Breast epithelium (tissue), 3 donors: ENCODE measurements around the gene FSIP1.

Experiments
- CTCF ChIP-seq, 3 donors: fragments of 450-650 bp; IDR thresholded peaks; one replicate each; pipeline ENCODE4 v1.5.1; 2016 to 2017; ENCODE audit warnings: antibody characterized with exemption in 3 of 3, mild to moderate bottlenecking in 3 of 3, moderate library complexity in 3 of 3
- POLR2A ChIP-seq: fragments of 450-650 bp; IDR thresholded peaks from one replicate; pipeline ENCODE4 v1.6.1; 2016; ENCODE audit warnings: antibody characterized with exemption, mild to moderate bottlenecking, moderate library complexity
- POLR2AphosphoS5 ChIP-seq, 3 donors: sonication (generic); formaldehyde crosslinking; IDR thresholded peaks; one replicate each; pipeline ENCODE4 v1.6.1; 2017; ENCODE audit warnings: antibody characterized with exemption in 3 of 3

DNA sequence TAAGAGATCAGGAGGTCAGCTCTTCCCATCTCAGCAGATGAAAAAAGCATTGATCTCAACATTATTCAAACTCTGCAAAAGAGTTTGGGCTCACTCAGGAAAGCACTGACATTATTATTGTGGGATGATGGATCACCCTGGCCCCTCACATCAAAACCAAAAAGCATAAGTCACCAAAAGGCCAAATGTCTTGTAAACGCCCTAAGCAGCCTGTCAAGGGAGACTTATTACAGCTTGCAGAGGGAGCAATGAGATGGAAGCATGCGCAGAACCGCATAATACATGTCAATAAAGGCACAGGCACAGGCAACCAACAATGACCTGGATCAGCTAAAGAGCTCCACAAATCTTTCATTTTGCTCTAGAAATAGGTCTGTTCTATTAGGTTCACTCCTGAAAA, 4.6 kb downstream of the FSIP1 start:
- no peak for TF ChIP-seq POLR2A
- TF ChIP-seq CTCF (IDR thresholded peaks at IDR 0.05), result no peak
- no peak for TF ChIP-seq POLR2AphosphoS5 (IDR thresholded peaks at IDR 0.05)
